Erythroblast (primary cell): Measurements from ENCODE around the gene LIN52.

Source experiments
- GATA1 ChIP-seq: IDR thresholded peaks from 2 replicates; pipeline ENCODE4 v1.6.1; 2011; ENCODE audit warnings: low read depth, mild to moderate bottlenecking, control low read depth, low read length, moderate library complexity
- POLR2A ChIP-seq: IDR thresholded peaks from 2 replicates; pipeline ENCODE4 v1.6.1; 2011; ENCODE audit warnings: mild to moderate bottlenecking, low read length

DNA sequence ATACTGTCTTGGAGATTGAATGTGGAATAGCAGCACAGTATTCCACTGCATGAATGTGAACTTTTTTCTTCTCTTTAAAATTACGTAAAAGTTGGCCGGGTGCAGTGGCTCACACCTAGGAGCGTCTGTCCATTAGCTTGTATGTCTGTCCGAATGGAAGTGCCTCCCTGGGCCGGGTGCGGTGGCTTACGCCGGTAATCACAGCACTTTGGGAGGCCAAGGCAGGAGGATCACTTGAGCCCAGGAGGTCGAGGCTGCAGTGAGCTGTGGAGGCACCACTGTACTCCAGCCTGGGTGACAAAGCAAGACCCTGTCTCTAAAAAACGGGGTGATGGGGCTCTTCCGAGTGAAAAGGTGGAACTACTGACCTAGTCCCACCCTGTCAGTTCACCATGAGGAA is 131.9 kb downstream of the LIN52 start:
- TF ChIP-seq POLR2A (no peak), GATA1 (no peak)
